ENCODE measurements around the gene SLC23A2.
"Not testable (repeated sequence)": the region's sequence is repeated elsewhere in the genome, so short reads cannot be mapped to it uniquely, and the experiment has no call there.

The SLC23A2 gene

GRCh38 chr20:4898282-4899244 lies 102.7 kb downstream of the SLC23A2 start:
- DNase-seq, result no peak

GRCh38 chr20:4897600-4897999 lies 103.7 kb downstream of the SLC23A2 start:
- DNase-seq, result no peak

- DNase-seq, result no peak
These were observed 104.3 kb downstream of the SLC23A2 start for GRCh38 chr20:4896971-4897497.

GRCh38 chr20:4896119-4896702 lies 105.1 kb downstream of the SLC23A2 start:
- DNase-seq, result no peak

- no peak for DNase-seq
These were observed 106.3 kb downstream of the SLC23A2 start for GRCh38 chr20:4894981-4895381.

- DNase-seq, result no peak
These were observed 106.9 kb downstream of the SLC23A2 start for GRCh38 chr20:4894409-4894808.

- DNase-seq, result no peak
These were observed 107.6 kb downstream of the SLC23A2 start for GRCh38 chr20:4893709-4894108.

- no peak for DNase-seq
These were observed 109.3 kb downstream of the SLC23A2 start for GRCh38 chr20:4891997-4892396.

- DNase-seq, result no peak
These were observed 110.0 kb downstream of the SLC23A2 start for GRCh38 chr20:4891190-4891763.

GRCh38 chr20:4889446-4889845 lies 111.9 kb downstream of the SLC23A2 start:
- DNase-seq, result no peak

GRCh38 chr20:4887586-4887985 lies 113.7 kb downstream of the SLC23A2 start:
- no peak for DNase-seq

GRCh38 chr20:4886771-4887527 lies 114.4 kb downstream of the SLC23A2 start:
- no peak for DNase-seq

GRCh38 chr20:4885877-4886276 lies 115.4 kb downstream of the SLC23A2 start:
- DNase-seq, result no peak

- DNase-seq, result no peak
These were observed 117.8 kb downstream of the SLC23A2 start for GRCh38 chr20:4883546-4883945.

GRCh38 chr20:4883051-4883450 lies 118.3 kb downstream of the SLC23A2 start:
- DNase-seq, result no peak

GRCh38 chr20:4881006-4881730 lies 120.1 kb downstream of the SLC23A2 start:
- no peak for DNase-seq

GRCh38 chr20:4880051-4880450 lies 121.3 kb downstream of the SLC23A2 start:
- DNase-seq, result no peak

- not testable (repeated sequence) for DNase-seq
These were observed 123.2 kb downstream of the SLC23A2 start for GRCh38 chr20:4878099-4878498.

GRCh38 chr20:4876731-4877130 lies 124.6 kb downstream of the SLC23A2 start:
- DNase-seq, result no peak

- DNase-seq, result no peak
These were observed 125.0 kb downstream of the SLC23A2 start for GRCh38 chr20:4876301-4876700.

- DNase-seq, result peak; percentile 98
These were observed 125.7 kb downstream of the SLC23A2 start for GRCh38 chr20:4875578-4876067.

GRCh38 chr20:4873396-4873795 lies 127.9 kb downstream of the SLC23A2 start:
- no peak for DNase-seq

Data from NCI-H1105 treated with DMSO at 0.1 percent for 48 hours (cell line).